ENCODE data around the gene TBC1D21.

TBC1D21 gene

GRCh38 chr15:73889053-73889761 lies 15.8 kb downstream of the TBC1D21 start:
- no peak overlapping the region for H3K27ac Mint-ChIP-seq
- H3K36me3 Mint-ChIP-seq (ENCODE audit: low read depth), result no peaks in the 10 kb centered on the region
- H3K4me3 Mint-ChIP-seq, result no peak overlapping the region
- peaks cover 11% of the 10 kb centered on the region for H3K27me3 Mint-ChIP-seq
- H3K9me3 Mint-ChIP-seq, result no peaks in the 10 kb centered on the region
- no peaks in the 10 kb centered on the region for H3K4me1 Mint-ChIP-seq (ENCODE audit: low read depth)
- intact Hi-C loops (cut with micrococcal nuclease), result no loop called here

- H3K9me3 Mint-ChIP-seq, result no peaks in the 10 kb centered on the region
- no peaks in the 10 kb centered on the region for H3K4me1 Mint-ChIP-seq (ENCODE audit: low read depth)
- H3K36me3 Mint-ChIP-seq (ENCODE audit: low read depth), result no peaks in the 10 kb centered on the region
- H3K27me3 Mint-ChIP-seq, result peaks cover 13% of the 10 kb centered on the region
- H3K4me3 Mint-ChIP-seq, result no peak overlapping the region
- no peak overlapping the region for H3K27ac Mint-ChIP-seq
- intact Hi-C loops (cut with micrococcal nuclease), result no loop called here
These were observed 16.4 kb downstream of the TBC1D21 start for GRCh38 chr15:73889762-73890124.

- no peaks in the 10 kb centered on the region for H3K4me1 Mint-ChIP-seq (ENCODE audit: low read depth)
- H3K27me3 Mint-ChIP-seq, result peaks cover 11% of the 10 kb centered on the region
- H3K9me3 Mint-ChIP-seq, result no peaks in the 10 kb centered on the region
- intact Hi-C loops (cut with micrococcal nuclease), result no loop called here
- no peak overlapping the region for H3K27ac Mint-ChIP-seq
- no peak overlapping the region for H3K4me3 Mint-ChIP-seq
- no peaks in the 10 kb centered on the region for H3K36me3 Mint-ChIP-seq (ENCODE audit: low read depth)
These were observed 18.3 kb downstream of the TBC1D21 start for GRCh38 chr15:73891328-73892315.

GRCh38 chr15:73892446-73893226 lies 19.3 kb downstream of the TBC1D21 start:
- no peaks in the 10 kb centered on the region for H3K9me3 Mint-ChIP-seq
- no peaks in the 10 kb centered on the region for H3K36me3 Mint-ChIP-seq (ENCODE audit: low read depth)
- intact Hi-C loops (cut with micrococcal nuclease), result no loop called here
- H3K27me3 Mint-ChIP-seq, result peaks cover 11% of the 10 kb centered on the region
- no peak overlapping the region for H3K27ac Mint-ChIP-seq
- no peaks in the 10 kb centered on the region for H3K4me1 Mint-ChIP-seq (ENCODE audit: low read depth)
- H3K4me3 Mint-ChIP-seq, result no peak overlapping the region

GRCh38 chr15:73894133-73894814 lies 20.9 kb downstream of the TBC1D21 start:
- Mint-ChIP-seq H3K27me3 (peaks cover 6% of the 10 kb centered on the region), H3K4me1 (ENCODE audit: low read depth) (no peaks in the 10 kb centered on the region), H3K4me3 (no peak overlapping the region), H3K27ac (no peak overlapping the region), H3K36me3 (ENCODE audit: low read depth) (no peaks in the 10 kb centered on the region), H3K9me3 (no peaks in the 10 kb centered on the region)
- intact Hi-C loops (cut with micrococcal nuclease), result no loop called here

GRCh38 chr15:73897441-73898261 lies 24.3 kb downstream of the TBC1D21 start:
- Mint-ChIP-seq H3K27ac (no peak overlapping the region), H3K4me3 (no peak overlapping the region), H3K36me3 (ENCODE audit: low read depth) (no peaks in the 10 kb centered on the region), H3K27me3 (peaks cover 2% of the 10 kb centered on the region), H3K9me3 (no peaks in the 10 kb centered on the region), H3K4me1 (ENCODE audit: low read depth) (no peaks in the 10 kb centered on the region)
- intact Hi-C loops (cut with micrococcal nuclease), result loop anchor here (2.0 kb wide), 1 partner anchor 67 kb away; no protein-coding TSS in a partner anchor

GRCh38 chr15:73899197-73900094 lies 26.1 kb downstream of the TBC1D21 start:
- Mint-ChIP-seq H3K4me1 (ENCODE audit: low read depth) (no peaks in the 10 kb centered on the region), H3K27me3 (no peaks in the 10 kb centered on the region), H3K36me3 (ENCODE audit: low read depth) (no peaks in the 10 kb centered on the region), H3K27ac (no peak overlapping the region), H3K9me3 (no peaks in the 10 kb centered on the region), H3K4me3 (no peak overlapping the region)
- intact Hi-C loops (cut with micrococcal nuclease), result loop anchor here (10.0 kb wide), 1 partner anchor 615 kb away; no protein-coding TSS in a partner anchor

- no peaks in the 10 kb centered on the region for H3K27me3 Mint-ChIP-seq
- intact Hi-C loops (cut with micrococcal nuclease), result loop anchor here (10.0 kb wide), 1 partner anchor 615 kb away; no protein-coding TSS in a partner anchor
- H3K4me1 Mint-ChIP-seq (ENCODE audit: low read depth), result no peaks in the 10 kb centered on the region
- no peaks in the 10 kb centered on the region for H3K9me3 Mint-ChIP-seq
- no peak overlapping the region for H3K4me3 Mint-ChIP-seq
- no peaks in the 10 kb centered on the region for H3K36me3 Mint-ChIP-seq (ENCODE audit: low read depth)
- no peak overlapping the region for H3K27ac Mint-ChIP-seq
These were observed 26.8 kb downstream of the TBC1D21 start for GRCh38 chr15:73900095-73900712.

- Mint-ChIP-seq H3K27me3 (no peaks in the 10 kb centered on the region), H3K27ac (no peak overlapping the region), H3K9me3 (no peaks in the 10 kb centered on the region), H3K36me3 (ENCODE audit: low read depth) (no peaks in the 10 kb centered on the region), H3K4me3 (no peak overlapping the region), H3K4me1 (ENCODE audit: low read depth) (no peaks in the 10 kb centered on the region)
- intact Hi-C loops (cut with micrococcal nuclease), result loop anchor here (10.0 kb wide), 1 partner anchor 616 kb away; no protein-coding TSS in a partner anchor
These were observed 27.9 kb downstream of the TBC1D21 start for GRCh38 chr15:73901126-73901810.

- Mint-ChIP-seq H3K9me3 (no peaks in the 10 kb centered on the region), H3K27ac (no peak overlapping the region), H3K4me3 (no peak overlapping the region), H3K4me1 (ENCODE audit: low read depth) (peaks cover 7% of the 10 kb centered on the region), H3K27me3 (no peaks in the 10 kb centered on the region), H3K36me3 (ENCODE audit: low read depth) (no peaks in the 10 kb centered on the region)
- intact Hi-C loops (cut with micrococcal nuclease), result loop anchor here (10.0 kb wide), 1 partner anchor 618 kb away; no protein-coding TSS in a partner anchor
These were observed 29.0 kb downstream of the TBC1D21 start for GRCh38 chr15:73902121-73903020.
